K562 (cell line): Measurements from ENCODE around the gene HPS5.

Experiments
- EZH2 ChIP-seq: IDR thresholded peaks from 2 replicates; pipeline ENCODE4 v1.6.1; 2012; ENCODE audit warnings: low read depth, mild to moderate bottlenecking, inconsistent platforms, low read length, borderline replicate concordance
- FOXK2 ChIP-seq, 2 experiments: fragments of 450-650 bp; IDR thresholded peaks in 1 of 2; conservative IDR thresholded peaks in 1 of 2; 2 replicates each; pipeline ENCODE4 v1.6.1; 2016; ENCODE audit warnings: low read depth in 2 of 2, mild to moderate bottlenecking in 1 of 2
- HES1 ChIP-seq: fragments of 450-650 bp; IDR thresholded peaks from 2 replicates; pipeline ENCODE4 v1.6.1; 2016; ENCODE audit warnings: low read depth, mild to moderate bottlenecking, moderate library complexity
- ZNF764 ChIP-seq: fragments of 250-450 bp; sonication (Bioruptor Pico); IDR thresholded peaks from 2 replicates; pipeline ENCODE4 v1.4.0; 2020; ENCODE audit warnings: low read depth, mild to moderate bottlenecking, moderate library complexity
- TF ChIP-seq, protein P1 (sequence below): fragments of 200-600 bp; sonication (generic); IDR thresholded peaks from one replicate; pipeline ENCODE4 v1.6.1; 2012; ENCODE audit warnings: mild to moderate bottlenecking, low read depth, low read length, inconsistent platforms
- TF ChIP-seq, protein P2 (sequence below): fragments of 450-650 bp; IDR thresholded peaks from one replicate; pipeline ENCODE4 v1.6.1; 2018; ENCODE audit warnings: mild to moderate bottlenecking, moderate library complexity; ENCODE audit not compliant: partially characterized antibody

DNA sequence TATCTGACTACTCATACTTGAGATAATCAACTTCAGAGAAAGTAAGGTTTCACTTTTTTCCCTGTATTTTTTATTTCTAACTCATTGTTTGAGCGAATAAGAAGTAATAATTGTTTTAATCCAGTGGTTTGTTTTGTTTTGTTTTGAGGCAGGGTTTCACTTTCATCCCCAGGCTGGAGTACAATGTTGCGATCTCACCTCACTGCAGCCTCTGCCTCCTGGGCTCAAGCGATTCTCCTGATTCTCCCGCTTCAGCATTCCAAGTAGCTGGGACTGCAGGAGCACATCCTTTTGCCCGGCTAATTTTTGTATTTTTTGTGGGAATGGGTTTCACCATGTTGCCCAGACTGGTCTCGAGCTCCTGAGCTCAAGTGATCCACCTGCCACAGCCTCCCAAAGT, 9.0 kb upstream of the HPS5 start:
- TF ChIP-seq, protein P1, sequence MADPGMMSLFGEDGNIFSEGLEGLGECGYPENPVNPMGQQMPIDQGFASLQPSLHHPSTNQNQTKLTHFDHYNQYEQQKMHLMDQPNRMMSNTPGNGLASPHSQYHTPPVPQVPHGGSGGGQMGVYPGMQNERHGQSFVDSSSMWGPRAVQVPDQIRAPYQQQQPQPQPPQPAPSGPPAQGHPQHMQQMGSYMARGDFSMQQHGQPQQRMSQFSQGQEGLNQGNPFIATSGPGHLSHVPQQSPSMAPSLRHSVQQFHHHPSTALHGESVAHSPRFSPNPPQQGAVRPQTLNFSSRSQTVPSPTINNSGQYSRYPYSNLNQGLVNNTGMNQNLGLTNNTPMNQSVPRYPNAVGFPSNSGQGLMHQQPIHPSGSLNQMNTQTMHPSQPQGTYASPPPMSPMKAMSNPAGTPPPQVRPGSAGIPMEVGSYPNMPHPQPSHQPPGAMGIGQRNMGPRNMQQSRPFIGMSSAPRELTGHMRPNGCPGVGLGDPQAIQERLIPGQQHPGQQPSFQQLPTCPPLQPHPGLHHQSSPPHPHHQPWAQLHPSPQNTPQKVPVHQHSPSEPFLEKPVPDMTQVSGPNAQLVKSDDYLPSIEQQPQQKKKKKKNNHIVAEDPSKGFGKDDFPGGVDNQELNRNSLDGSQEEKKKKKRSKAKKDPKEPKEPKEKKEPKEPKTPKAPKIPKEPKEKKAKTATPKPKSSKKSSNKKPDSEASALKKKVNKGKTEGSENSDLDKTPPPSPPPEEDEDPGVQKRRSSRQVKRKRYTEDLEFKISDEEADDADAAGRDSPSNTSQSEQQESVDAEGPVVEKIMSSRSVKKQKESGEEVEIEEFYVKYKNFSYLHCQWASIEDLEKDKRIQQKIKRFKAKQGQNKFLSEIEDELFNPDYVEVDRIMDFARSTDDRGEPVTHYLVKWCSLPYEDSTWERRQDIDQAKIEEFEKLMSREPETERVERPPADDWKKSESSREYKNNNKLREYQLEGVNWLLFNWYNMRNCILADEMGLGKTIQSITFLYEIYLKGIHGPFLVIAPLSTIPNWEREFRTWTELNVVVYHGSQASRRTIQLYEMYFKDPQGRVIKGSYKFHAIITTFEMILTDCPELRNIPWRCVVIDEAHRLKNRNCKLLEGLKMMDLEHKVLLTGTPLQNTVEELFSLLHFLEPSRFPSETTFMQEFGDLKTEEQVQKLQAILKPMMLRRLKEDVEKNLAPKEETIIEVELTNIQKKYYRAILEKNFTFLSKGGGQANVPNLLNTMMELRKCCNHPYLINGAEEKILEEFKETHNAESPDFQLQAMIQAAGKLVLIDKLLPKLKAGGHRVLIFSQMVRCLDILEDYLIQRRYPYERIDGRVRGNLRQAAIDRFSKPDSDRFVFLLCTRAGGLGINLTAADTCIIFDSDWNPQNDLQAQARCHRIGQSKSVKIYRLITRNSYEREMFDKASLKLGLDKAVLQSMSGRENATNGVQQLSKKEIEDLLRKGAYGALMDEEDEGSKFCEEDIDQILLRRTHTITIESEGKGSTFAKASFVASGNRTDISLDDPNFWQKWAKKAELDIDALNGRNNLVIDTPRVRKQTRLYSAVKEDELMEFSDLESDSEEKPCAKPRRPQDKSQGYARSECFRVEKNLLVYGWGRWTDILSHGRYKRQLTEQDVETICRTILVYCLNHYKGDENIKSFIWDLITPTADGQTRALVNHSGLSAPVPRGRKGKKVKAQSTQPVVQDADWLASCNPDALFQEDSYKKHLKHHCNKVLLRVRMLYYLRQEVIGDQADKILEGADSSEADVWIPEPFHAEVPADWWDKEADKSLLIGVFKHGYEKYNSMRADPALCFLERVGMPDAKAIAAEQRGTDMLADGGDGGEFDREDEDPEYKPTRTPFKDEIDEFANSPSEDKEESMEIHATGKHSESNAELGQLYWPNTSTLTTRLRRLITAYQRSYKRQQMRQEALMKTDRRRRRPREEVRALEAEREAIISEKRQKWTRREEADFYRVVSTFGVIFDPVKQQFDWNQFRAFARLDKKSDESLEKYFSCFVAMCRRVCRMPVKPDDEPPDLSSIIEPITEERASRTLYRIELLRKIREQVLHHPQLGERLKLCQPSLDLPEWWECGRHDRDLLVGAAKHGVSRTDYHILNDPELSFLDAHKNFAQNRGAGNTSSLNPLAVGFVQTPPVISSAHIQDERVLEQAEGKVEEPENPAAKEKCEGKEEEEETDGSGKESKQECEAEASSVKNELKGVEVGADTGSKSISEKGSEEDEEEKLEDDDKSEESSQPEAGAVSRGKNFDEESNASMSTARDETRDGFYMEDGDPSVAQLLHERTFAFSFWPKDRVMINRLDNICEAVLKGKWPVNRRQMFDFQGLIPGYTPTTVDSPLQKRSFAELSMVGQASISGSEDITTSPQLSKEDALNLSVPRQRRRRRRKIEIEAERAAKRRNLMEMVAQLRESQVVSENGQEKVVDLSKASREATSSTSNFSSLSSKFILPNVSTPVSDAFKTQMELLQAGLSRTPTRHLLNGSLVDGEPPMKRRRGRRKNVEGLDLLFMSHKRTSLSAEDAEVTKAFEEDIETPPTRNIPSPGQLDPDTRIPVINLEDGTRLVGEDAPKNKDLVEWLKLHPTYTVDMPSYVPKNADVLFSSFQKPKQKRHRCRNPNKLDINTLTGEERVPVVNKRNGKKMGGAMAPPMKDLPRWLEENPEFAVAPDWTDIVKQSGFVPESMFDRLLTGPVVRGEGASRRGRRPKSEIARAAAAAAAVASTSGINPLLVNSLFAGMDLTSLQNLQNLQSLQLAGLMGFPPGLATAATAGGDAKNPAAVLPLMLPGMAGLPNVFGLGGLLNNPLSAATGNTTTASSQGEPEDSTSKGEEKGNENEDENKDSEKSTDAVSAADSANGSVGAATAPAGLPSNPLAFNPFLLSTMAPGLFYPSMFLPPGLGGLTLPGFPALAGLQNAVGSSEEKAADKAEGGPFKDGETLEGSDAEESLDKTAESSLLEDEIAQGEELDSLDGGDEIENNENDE = no peak
- TF ChIP-seq HES1 (no peak), ZNF764 (CRISPR knock-in tag) (no peak), FOXK2 (conservative IDR thresholded peaks at IDR 0.05 in 1 of 2, IDR thresholded peaks at IDR 0.05 in 1 of 2; ENCODE audit: low read depth in 2 of 2) (no peak), EZH2 (no peak)
- TF ChIP-seq, protein P2, sequence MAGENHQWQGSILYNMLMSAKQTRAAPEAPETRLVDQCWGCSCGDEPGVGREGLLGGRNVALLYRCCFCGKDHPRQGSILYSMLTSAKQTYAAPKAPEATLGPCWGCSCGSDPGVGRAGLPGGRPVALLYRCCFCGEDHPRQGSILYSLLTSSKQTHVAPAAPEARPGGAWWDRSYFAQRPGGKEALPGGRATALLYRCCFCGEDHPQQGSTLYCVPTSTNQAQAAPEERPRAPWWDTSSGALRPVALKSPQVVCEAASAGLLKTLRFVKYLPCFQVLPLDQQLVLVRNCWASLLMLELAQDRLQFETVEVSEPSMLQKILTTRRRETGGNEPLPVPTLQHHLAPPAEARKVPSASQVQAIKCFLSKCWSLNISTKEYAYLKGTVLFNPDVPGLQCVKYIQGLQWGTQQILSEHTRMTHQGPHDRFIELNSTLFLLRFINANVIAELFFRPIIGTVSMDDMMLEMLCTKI = no peak
